Nephron progenitor cell (in vitro differentiated cells): Measurements from ENCODE around the gene LRP1B.

Source experiments
- DNase-seq: peaks from one replicate; pipeline ENCODE4 v3.0.0; 2021
- H3K27ac Mint-ChIP-seq: 2 replicates; pipeline ENCODE4 v1.8.0; 2021; ENCODE audit warnings: mild to moderate bottlenecking, moderate library complexity, mixed read lengths
- H3K27me3 Mint-ChIP-seq: 2 replicates; pipeline ENCODE4 v1.8.0; 2021; ENCODE audit warnings: mild to moderate bottlenecking, low read depth, mixed read lengths; ENCODE audit not compliant: poor library complexity
- H3K36me3 Mint-ChIP-seq: 2 replicates; pipeline ENCODE4 v1.8.0; 2021; ENCODE audit warnings: low read depth, mixed read lengths
- H3K4me1 Mint-ChIP-seq: 2 replicates; pipeline ENCODE4 v1.8.0; 2021; ENCODE audit warnings: mixed read lengths
- H3K4me3 Mint-ChIP-seq: 2 replicates; pipeline ENCODE4 v1.8.0; 2021; ENCODE audit warnings: mild to moderate bottlenecking, moderate library complexity, mixed read lengths
- H3K9me3 Mint-ChIP-seq: 2 replicates; pipeline ENCODE4 v1.8.0; 2021; ENCODE audit warnings: mild to moderate bottlenecking, moderate library complexity, mixed read lengths
- CTCF ChIP-seq: fragments of 200-600 bp; sonication (generic); IDR thresholded peaks from 2 replicates; pipeline ENCODE4 v1.5.0; 2021; ENCODE audit warnings: antibody characterized with exemption

LRP1B gene

DNA sequence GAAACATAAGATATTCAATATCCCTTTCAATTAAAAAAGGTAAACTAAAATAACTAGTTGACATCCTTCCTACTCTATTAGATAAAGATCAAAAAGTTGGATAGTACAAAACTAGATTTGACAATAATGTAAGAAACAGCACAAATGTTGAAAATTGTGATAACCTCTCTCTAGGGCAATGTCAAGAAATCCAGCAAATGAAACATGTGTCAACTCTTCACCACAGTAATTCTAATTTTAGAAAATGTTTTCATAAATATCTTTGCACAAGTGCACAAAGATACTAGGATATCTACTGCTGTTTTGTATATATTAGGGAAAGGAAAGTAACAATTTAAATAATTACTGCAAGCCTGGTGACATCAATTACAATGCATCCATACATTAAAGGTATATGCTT lies 1220.1 kb downstream of the LRP1B start:
- Mint-ChIP-seq H3K4me3 (no peak overlapping the region), H3K27ac (no peak overlapping the region), H3K36me3 (no peaks in the 10 kb centered on the region), H3K9me3 (no peaks in the 10 kb centered on the region), H3K4me1 (no peaks in the 10 kb centered on the region), H3K27me3 (no peaks in the 10 kb centered on the region)
- no peak for DNase-seq
- TF ChIP-seq CTCF, result no peak

DNA sequence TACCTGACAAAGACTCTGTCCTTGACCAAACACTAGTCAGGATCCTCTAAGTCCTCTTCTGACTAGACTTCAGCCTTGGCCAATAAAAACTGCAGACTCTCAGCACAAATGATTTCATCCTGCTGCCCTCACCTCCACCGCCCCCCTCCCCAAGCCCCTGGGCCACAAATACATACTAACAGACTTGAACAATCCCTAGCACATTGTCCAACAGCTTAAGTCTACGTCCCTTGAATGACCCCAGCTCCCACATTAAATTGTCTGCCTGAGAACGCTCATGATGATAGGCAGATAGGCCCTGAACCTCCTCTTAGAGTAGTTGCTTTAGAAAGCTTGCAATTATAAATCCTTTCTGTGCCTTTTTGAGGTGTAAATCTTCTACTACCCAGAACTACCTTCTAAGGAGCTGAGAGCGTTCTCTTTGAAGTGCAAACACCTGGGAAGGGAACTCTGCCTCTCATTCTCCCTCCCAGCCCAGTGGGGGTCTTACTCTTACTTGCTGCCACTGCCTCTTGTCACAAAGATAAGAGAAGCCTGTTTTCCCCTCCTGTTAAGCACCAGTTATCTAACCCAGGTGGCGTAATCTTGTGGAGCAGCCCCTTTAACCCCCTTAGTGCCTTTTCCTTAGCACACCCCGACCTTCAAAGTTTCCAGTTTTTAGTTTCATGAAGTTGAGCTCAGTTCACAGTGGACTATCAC lies 1225.6 kb downstream of the LRP1B start:
- peaks cover 6% of the 10 kb centered on the region for H3K4me1 Mint-ChIP-seq
- H3K4me3 Mint-ChIP-seq, result no peak overlapping the region
- no peaks in the 10 kb centered on the region for H3K9me3 Mint-ChIP-seq
- no peaks in the 10 kb centered on the region for H3K36me3 Mint-ChIP-seq
- H3K27me3 Mint-ChIP-seq, result no peaks in the 10 kb centered on the region
- TF ChIP-seq CTCF, result no peak
- peak overlapping the region; percentile 14 for H3K27ac Mint-ChIP-seq
- DNase-seq, result no peak

- no peak overlapping the region for H3K27ac Mint-ChIP-seq
- no peaks in the 10 kb centered on the region for H3K36me3 Mint-ChIP-seq
- no peaks in the 10 kb centered on the region for H3K27me3 Mint-ChIP-seq
- H3K4me1 Mint-ChIP-seq, result no peaks in the 10 kb centered on the region
- peaks cover 20% of the 10 kb centered on the region for H3K9me3 Mint-ChIP-seq
- H3K4me3 Mint-ChIP-seq, result no peak overlapping the region
- DNase-seq, result no peak
- no peak for TF ChIP-seq CTCF
Observed at GRCh38 chr2:140895378-140895777, 1235.4 kb downstream of the LRP1B start.

- no peaks in the 10 kb centered on the region for H3K4me1 Mint-ChIP-seq
- H3K36me3 Mint-ChIP-seq, result no peaks in the 10 kb centered on the region
- no peak for DNase-seq
- peaks cover 20% of the 10 kb centered on the region for H3K9me3 Mint-ChIP-seq
- no peak overlapping the region for H3K27ac Mint-ChIP-seq
- H3K4me3 Mint-ChIP-seq, result no peak overlapping the region
- H3K27me3 Mint-ChIP-seq, result no peaks in the 10 kb centered on the region
- TF ChIP-seq CTCF, result no peak
Observed at GRCh38 chr2:140893685-140894084, 1237.1 kb downstream of the LRP1B start.

DNA sequence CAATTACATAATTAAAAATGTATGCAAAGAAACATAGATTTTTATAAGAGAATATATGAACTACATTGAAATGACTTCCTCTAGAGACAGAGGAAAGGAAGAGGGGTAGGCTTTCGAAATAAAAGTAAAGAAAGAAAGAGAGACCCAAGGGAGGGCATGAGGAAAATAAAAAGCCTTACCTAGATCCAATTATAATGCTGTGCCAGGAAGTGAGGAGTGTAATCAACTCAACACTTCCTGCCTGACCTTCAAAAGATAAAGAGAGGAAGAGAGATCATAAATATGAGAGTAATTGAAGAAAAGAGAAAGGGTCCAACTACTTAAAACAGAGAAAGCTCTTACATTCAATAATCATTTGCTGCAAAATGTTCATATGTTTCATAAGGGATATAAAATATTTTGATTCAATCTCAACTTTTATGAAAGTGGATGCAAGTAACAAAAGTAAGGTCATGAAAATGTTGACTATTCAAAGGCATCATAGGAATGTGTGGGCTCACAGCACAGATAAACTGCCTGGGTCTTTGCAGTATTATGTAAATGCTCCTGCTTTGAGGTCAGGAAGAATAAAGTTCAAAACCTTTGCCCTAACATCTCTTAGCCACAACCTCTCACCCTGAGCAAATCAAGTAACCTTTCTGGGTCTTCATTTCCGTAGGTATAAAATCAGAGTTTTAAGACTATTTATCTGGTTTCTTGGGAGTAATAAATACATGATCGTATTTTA lies 1237.7 kb downstream of the LRP1B start:
- H3K27ac Mint-ChIP-seq, result no peak overlapping the region
- no peak for DNase-seq
- H3K9me3 Mint-ChIP-seq, result peaks cover 17% of the 10 kb centered on the region
- no peak for TF ChIP-seq CTCF
- no peaks in the 10 kb centered on the region for H3K4me1 Mint-ChIP-seq
- H3K36me3 Mint-ChIP-seq, result no peaks in the 10 kb centered on the region
- no peak overlapping the region for H3K4me3 Mint-ChIP-seq
- no peaks in the 10 kb centered on the region for H3K27me3 Mint-ChIP-seq

DNA sequence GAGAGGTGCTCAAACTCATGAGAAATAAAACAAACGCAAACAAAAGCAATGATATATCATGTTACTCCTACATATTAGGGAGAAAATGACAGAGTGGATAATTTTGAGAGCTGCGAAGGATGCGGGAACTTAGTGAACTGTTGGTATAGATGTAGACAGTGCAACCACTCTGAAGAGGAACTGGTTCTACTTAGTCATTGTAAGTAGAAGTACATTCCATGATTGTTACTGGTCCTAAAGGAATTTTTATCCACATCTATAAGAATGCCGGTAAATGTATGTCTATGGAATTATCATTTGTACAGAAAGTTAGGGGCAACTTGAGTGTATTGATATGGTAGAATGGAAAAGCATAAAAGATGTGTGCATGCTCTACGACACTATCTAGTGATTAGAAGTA lies 1238.4 kb downstream of the LRP1B start:
- Mint-ChIP-seq H3K4me1 (no peaks in the 10 kb centered on the region), H3K27ac (no peak overlapping the region), H3K27me3 (no peaks in the 10 kb centered on the region), H3K36me3 (no peaks in the 10 kb centered on the region), H3K4me3 (no peak overlapping the region), H3K9me3 (peaks cover 17% of the 10 kb centered on the region)
- TF ChIP-seq CTCF, result no peak
- DNase-seq, result no peak
